HEK293 (cell line): ENCODE data around the gene AGAP5.
A peak's percentile ranks its signal among the peaks of the same experiment; 100 is the strongest.

Source experiments
- CTCF ChIA-PET: fragments of 350-600 bp; formaldehyde crosslinking; extraction: SDS; loops from one replicate; lab custom pipeline; 2021; ENCODE audit warnings: antibody characterized with exemption; lab: Yijun Ruan, JAX
- POLR2A ChIA-PET: fragments of 300-600 bp; formaldehyde crosslinking; extraction: SDS; loops from one replicate; lab custom pipeline; 2020; ENCODE audit warnings: antibody characterized with exemption, inconsistent platforms; lab: Yijun Ruan, JAX
- H3K27ac ChIP-seq: fragments of 200-500 bp; sonication (Bioruptor generic); 2 replicates; pipeline ENCODE4 v1.5.1; 2014; ENCODE audit warnings: low read depth, low read length, control low read depth, inconsistent platforms; ENCODE audit errors: extremely low read depth
- H3K36me3 ChIP-seq, 2 experiments: fragments of 200-500 bp in 1 of 2; sonication (Bioruptor generic) in 1 of 2; 1 replicate in 1 of 2; 2 replicates in 1 of 2; pipeline ENCODE4 v1.5.1; 2014 to 2017; ENCODE audit warnings: inconsistent platforms in 2 of 2, low read length in 2 of 2; ENCODE audit not compliant: control insufficient read depth in 2 of 2, insufficient read depth in 1 of 2
- H3K4me1 ChIP-seq: fragments of 200-500 bp; sonication (Bioruptor generic); 2 replicates; pipeline ENCODE4 v1.5.1; 2014; ENCODE audit warnings: mild to moderate bottlenecking, low read length, inconsistent platforms; ENCODE audit not compliant: control insufficient read depth, insufficient read depth
- H3K4me3 ChIP-seq: 2 replicates; pipeline ENCODE4 v1.5.1; 2011; ENCODE audit warnings: low read depth, mild to moderate bottlenecking, control low read depth, low read length, moderate library complexity
- H3K9me3 ChIP-seq: fragments of 200-500 bp; sonication (Bioruptor generic); 2 replicates; pipeline ENCODE4 v1.5.1; 2014; ENCODE audit warnings: low read depth, low read length, inconsistent platforms; ENCODE audit not compliant: control insufficient read depth, insufficient read depth
- GLIS1 ChIP-seq: fragments of 450-650 bp; formaldehyde crosslinking; IDR thresholded peaks from 2 replicates; pipeline ENCODE4 v1.5.1; 2016; ENCODE audit warnings: missing biosample characterization, missing genetic modification characterization
- HOXA7 ChIP-seq: sonication (generic); formaldehyde crosslinking; IDR thresholded peaks from 2 replicates; pipeline ENCODE4 v1.8.1; 2022; ENCODE audit warnings: missing genetic modification reagents, borderline replicate concordance
- HOXC10 ChIP-seq: sonication (generic); formaldehyde crosslinking; IDR thresholded peaks from 2 replicates; pipeline ENCODE4 v1.8.1; 2023; ENCODE audit warnings: mild to moderate bottlenecking, missing genetic modification reagents
- KLF1 ChIP-seq: fragments of 450-650 bp; formaldehyde crosslinking; IDR thresholded peaks from 2 replicates; pipeline ENCODE4 v1.5.1; 2016; ENCODE audit warnings: missing biosample characterization, missing genetic modification characterization
- KLF10 ChIP-seq: fragments of 450-650 bp; IDR thresholded peaks from 2 replicates; pipeline ENCODE4 v1.5.1; 2018; ENCODE audit warnings: missing biosample characterization, mild to moderate bottlenecking, missing genetic modification characterization
- KLF17 ChIP-seq: fragments of 450-650 bp; formaldehyde crosslinking; IDR thresholded peaks from 2 replicates; pipeline ENCODE4 v1.5.1; 2016; ENCODE audit warnings: missing biosample characterization, missing genetic modification characterization
- REST ChIP-seq: fragments of 450-650 bp; formaldehyde crosslinking; IDR thresholded peaks from 2 replicates; pipeline ENCODE4 v1.5.1; 2016; ENCODE audit warnings: missing biosample characterization, missing genetic modification characterization
- SALL2 ChIP-seq: fragments of 450-650 bp; formaldehyde crosslinking; IDR thresholded peaks from 2 replicates; pipeline ENCODE4 v1.5.0; 2017; ENCODE audit warnings: missing biosample characterization, mild to moderate bottlenecking, missing genetic modification characterization, borderline replicate concordance
- ZBTB1 ChIP-seq: fragments of 450-650 bp; formaldehyde crosslinking; IDR thresholded peaks from 2 replicates; pipeline ENCODE4 v1.5.1; 2016; ENCODE audit warnings: missing biosample characterization, missing genetic modification characterization
- ZBTB44 ChIP-seq: fragments of 450-650 bp; IDR thresholded peaks from 2 replicates; pipeline ENCODE4 v1.5.1; 2018; ENCODE audit warnings: missing biosample characterization, mild to moderate bottlenecking, missing genetic modification characterization
- ZBTB8A ChIP-seq: fragments of 450-650 bp; formaldehyde crosslinking; IDR thresholded peaks from 2 replicates; pipeline ENCODE4 v1.5.1; 2016; ENCODE audit warnings: missing biosample characterization, missing genetic modification characterization
- ZNF10 ChIP-seq: fragments of 450-650 bp; formaldehyde crosslinking; IDR thresholded peaks from 2 replicates; pipeline ENCODE4 v1.5.1; 2017; ENCODE audit warnings: missing biosample characterization, missing genetic modification characterization
- ZNF280D ChIP-seq: fragments of 450-650 bp; formaldehyde crosslinking; IDR thresholded peaks from 2 replicates; pipeline ENCODE4 v1.5.1; 2016; ENCODE audit warnings: missing biosample characterization, missing genetic modification characterization
- ZNF335 ChIP-seq: fragments of 450-650 bp; formaldehyde crosslinking; conservative IDR thresholded peaks from 2 replicates; pipeline ENCODE4 v1.5.1; 2016; ENCODE audit warnings: missing biosample characterization, missing genetic modification characterization
- ZNF362 ChIP-seq: fragments of 450-650 bp; formaldehyde crosslinking; IDR thresholded peaks from 2 replicates; pipeline ENCODE4 v1.5.1; 2016; ENCODE audit warnings: missing biosample characterization, missing genetic modification characterization
- ZNF501 ChIP-seq: fragments of 450-650 bp; formaldehyde crosslinking; IDR thresholded peaks from 2 replicates; pipeline ENCODE4 v1.5.1; 2016; ENCODE audit warnings: missing biosample characterization, missing genetic modification characterization
- ZNF510 ChIP-seq: fragments of 450-650 bp; formaldehyde crosslinking; IDR thresholded peaks from 2 replicates; pipeline ENCODE4 v1.5.1; 2018; ENCODE audit warnings: mild to moderate bottlenecking, missing genetic modification characterization, missing biosample characterization; ENCODE audit not compliant: insufficient replicate concordance
- ZNF660 ChIP-seq: fragments of 450-650 bp; IDR thresholded peaks from 2 replicates; pipeline ENCODE4 v1.5.1; 2018; ENCODE audit warnings: missing biosample characterization, mild to moderate bottlenecking, missing genetic modification characterization
- ZNF768 ChIP-seq: fragments of 450-650 bp; formaldehyde crosslinking; IDR thresholded peaks from 2 replicates; pipeline ENCODE4 v1.5.1; 2018; ENCODE audit warnings: missing biosample characterization, mild to moderate bottlenecking, missing genetic modification characterization
- ZNF830 ChIP-seq: fragments of 450-650 bp; IDR thresholded peaks from 2 replicates; pipeline ENCODE4 v1.5.0; 2018; ENCODE audit warnings: missing biosample characterization, missing genetic modification characterization, low read depth, mild to moderate bottlenecking, moderate library complexity
- ZXDB ChIP-seq: fragments of 450-650 bp; formaldehyde crosslinking; IDR thresholded peaks from 2 replicates; pipeline ENCODE4 v1.5.1; 2016; ENCODE audit warnings: missing biosample characterization, missing genetic modification characterization

The AGAP5 gene

GRCh38 chr10:73625884-73626752 is 71.8 kb downstream of the AGAP5 start (continued):
- no peak for TF ChIP-seq SALL2 (tag by site-specific recombination)
- no peak for TF ChIP-seq REST (tag by site-specific recombination)
- no peak for TF ChIP-seq ZNF280D (tag by site-specific recombination)
- TF ChIP-seq KLF10 (tag by site-specific recombination), result peak; percentile 24; the same call in 1 of the 2 replicates
- TF ChIP-seq HOXC10 (CRISPR knock-in tag), result no peak
- no peak for TF ChIP-seq HOXA7
- TF ChIP-seq ZNF501, result peak; percentile 68
- no peak; the same call in 1 of the 2 replicates for TF ChIP-seq ZNF660 (tag by site-specific recombination)
- TF ChIP-seq ZNF335 (tag by site-specific recombination), result no peak
- no peak for TF ChIP-seq ZNF830 (tag by site-specific recombination)
- TF ChIP-seq ZNF510 (tag by site-specific recombination), result no peak
- no peak for TF ChIP-seq ZNF768 (tag by site-specific recombination)
- TF ChIP-seq ZNF362 (tag by site-specific recombination), result no peak
- no peak for TF ChIP-seq ZBTB1 (tag by site-specific recombination)
- TF ChIP-seq GLIS1 (tag by site-specific recombination), result no peak

GRCh38 chr10:73625004-73625883 is 72.7 kb downstream of the AGAP5 start:
- CTCF ChIA-PET, result interaction anchor here (0.6 to 2.4 kb wide), 4 partner anchors 23 to 104 kb away, joined by 3 to 13 read pairs (median 3); no protein-coding TSS in a partner anchor
- H3K4me3 ChIP-seq, result peak overlapping the region; percentile 80
- peak overlapping the region; percentile 70 for H3K27ac ChIP-seq
- POLR2A ChIA-PET, result interaction anchor here (0.5 to 1.4 kb wide), 17 partner anchors 16 to 1486 kb away, joined by 3 to 7 read pairs (median 5); partner anchors contain the start of genes DNAJC9, MYOZ1, PPP3CB and SAMD8
- H3K9me3 ChIP-seq, result no peaks in the 10 kb centered on the region
- no peaks in the 10 kb centered on the region; a peak in 1 of 3 replicates for H3K36me3 ChIP-seq
- no peaks in the 10 kb centered on the region for H3K4me1 ChIP-seq
- TF ChIP-seq KLF1 (tag by site-specific recombination) (peak; percentile 45; the same call in 1 of the 2 replicates), ZNF335 (tag by site-specific recombination) (peak; percentile 98), KLF10 (tag by site-specific recombination) (peak; percentile 51; the same call in 1 of the 2 replicates), ZNF10 (tag by site-specific recombination) (no peak; the same call in 1 of the 2 replicates), ZXDB (tag by site-specific recombination) (peak; percentile 8), ZBTB44 (no peak), KLF17 (peak; percentile 69; the same call in 1 of the 2 replicates), ZBTB8A (tag by site-specific recombination) (peak; percentile 73; the same call in 1 of the 2 replicates)
